HG03025 (cell line): ENCODE results near the gene LVRN.
"Not testable (repeated sequence)": the region's sequence is repeated elsewhere in the genome, so short reads cannot be mapped to it uniquely, and the experiment has no call there.

Experiments used
- ATAC-seq: cut with Tn5 transposase; IDR thresholded peaks from one replicate; pipeline ENCODE4 v1.9.1; 2021; ENCODE audit warnings: mild to moderate bottlenecking, moderate library complexity; ENCODE audit not compliant: unreplicated experiment, low FRiP score

Gene LVRN, protein sequence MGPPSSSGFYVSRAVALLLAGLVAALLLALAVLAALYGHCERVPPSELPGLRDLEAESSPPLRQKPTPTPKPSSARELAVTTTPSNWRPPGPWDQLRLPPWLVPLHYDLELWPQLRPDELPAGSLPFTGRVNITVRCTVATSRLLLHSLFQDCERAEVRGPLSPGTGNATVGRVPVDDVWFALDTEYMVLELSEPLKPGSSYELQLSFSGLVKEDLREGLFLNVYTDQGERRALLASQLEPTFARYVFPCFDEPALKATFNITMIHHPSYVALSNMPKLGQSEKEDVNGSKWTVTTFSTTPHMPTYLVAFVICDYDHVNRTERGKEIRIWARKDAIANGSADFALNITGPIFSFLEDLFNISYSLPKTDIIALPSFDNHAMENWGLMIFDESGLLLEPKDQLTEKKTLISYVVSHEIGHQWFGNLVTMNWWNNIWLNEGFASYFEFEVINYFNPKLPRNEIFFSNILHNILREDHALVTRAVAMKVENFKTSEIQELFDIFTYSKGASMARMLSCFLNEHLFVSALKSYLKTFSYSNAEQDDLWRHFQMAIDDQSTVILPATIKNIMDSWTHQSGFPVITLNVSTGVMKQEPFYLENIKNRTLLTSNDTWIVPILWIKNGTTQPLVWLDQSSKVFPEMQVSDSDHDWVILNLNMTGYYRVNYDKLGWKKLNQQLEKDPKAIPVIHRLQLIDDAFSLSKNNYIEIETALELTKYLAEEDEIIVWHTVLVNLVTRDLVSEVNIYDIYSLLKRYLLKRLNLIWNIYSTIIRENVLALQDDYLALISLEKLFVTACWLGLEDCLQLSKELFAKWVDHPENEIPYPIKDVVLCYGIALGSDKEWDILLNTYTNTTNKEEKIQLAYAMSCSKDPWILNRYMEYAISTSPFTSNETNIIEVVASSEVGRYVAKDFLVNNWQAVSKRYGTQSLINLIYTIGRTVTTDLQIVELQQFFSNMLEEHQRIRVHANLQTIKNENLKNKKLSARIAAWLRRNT

DNA sequence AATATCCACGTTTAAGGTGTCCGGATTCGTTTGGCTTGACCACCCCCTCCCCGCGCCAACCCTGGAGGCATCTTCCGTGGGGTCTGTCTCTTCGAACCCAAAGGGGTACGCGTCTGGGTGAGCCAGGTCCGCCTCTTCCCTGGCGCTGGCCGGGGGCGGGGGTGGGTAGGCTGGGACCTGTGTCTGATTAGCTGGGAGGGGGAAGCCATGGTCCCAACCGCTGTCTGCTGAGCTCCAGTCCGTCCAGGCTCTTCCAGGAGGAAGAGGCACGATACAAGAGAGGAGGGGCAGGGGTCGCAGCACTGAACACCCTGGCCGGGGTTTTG is at the start of gene LVRN:
Gene LVRN, plus strand, starts transcription at position 237 of the 326 bp plus-strand sequence. CDS start 143 bp downstream, outside the sequence.
- ATAC-seq = no peak

DNA sequence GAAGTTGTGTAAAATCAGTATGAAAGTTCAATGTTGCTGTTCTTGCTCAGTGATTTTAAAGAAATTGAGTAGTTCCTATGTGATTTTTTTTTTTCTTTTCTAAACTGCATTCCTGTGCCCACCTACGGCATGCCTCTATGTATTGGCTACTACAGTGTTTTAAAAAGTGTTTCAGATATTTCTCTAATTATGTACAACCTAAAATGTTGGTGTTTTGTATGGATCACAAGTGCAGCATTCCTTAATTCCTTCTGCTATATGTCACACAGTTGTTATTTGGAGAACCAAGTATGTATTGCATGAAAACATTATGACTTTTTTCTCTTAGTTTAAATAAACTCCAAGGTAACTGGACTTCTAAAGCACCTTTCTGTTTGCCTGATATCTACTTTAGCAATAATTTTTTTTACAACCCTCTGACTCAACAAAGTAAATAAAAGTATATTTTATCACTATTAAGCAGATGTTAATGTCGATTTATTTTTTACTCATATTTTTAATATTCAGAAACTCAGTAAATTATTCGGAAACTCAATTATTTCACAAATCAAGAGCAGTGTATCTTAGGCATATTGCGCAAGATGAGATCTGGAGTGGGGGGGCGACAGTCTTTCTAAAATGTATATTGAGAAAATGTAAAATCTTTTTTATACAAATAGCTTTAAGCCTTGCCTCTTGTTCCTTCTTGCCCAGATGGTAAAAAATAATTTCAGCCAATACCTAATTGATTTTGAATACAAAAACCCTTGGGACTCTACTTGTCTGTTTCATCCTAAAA is 48.5 kb upstream of the LVRN start:
- not testable (repeated sequence) for ATAC-seq

DNA sequence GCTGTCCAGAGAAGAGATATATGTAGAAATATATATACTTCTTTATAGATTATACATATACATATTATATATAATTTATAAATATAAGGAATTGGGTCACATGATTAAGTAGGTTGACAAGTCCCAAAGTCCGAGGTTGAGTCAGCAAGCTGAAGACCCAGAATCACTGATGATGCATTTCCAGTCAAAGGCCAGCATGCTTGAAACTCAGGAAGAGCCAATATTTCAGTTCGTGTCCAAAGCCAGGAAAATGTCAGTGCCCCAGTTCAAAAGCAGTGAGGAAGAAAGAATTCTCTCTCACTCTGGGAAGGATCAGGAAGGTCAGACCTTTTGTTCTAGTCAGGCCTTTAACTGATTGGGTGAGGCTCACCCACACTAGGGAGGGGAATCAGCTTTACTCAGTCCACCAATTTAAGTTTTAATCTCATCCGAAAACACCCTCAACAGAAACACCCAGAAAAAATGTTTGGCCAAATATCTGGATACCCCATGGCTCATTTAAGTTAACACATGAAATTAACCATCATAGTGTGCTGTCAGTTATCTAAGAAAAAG is 42.0 kb upstream of the LVRN start:
- ATAC-seq = no peak

DNA sequence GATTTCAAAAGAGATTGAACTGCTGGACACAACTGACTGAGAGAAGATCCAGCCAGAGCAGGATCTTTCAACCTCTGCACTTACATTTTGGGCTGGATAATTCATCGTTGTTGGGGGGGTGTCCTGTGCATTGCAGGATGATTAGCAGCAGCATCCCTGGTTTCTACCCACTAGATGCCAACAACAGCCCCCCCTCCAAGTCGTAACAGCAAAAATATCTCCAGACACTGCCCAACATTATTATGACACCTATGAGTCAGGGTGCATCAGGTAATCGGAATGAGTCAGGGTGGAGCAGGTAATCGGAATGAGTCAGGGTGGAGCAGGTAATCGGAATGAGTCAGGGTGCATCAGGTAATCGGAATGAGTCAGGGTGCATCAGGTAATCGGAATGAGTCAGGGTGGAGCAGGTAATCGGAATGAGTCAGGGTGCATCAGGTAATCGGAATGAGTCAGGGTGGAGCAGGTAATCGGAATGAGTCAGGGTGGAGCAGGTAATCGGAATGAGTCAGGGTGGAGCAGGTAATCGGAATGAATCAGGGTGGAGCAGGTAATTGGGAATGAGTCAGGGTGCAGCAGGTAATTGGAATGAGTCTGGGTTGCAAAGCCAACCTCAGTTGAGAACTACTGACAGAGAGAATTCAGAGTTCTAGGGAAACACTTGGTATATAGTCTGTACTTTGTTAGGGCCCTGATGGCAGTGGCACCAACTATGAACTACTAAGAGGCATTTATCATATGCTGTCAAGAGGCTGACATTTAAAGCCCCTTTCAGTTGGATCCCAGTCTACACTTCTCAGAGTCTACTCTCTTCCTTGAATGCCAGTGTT is 33.5 kb upstream of the LVRN start:
- ATAC-seq = not testable (repeated sequence)

DNA sequence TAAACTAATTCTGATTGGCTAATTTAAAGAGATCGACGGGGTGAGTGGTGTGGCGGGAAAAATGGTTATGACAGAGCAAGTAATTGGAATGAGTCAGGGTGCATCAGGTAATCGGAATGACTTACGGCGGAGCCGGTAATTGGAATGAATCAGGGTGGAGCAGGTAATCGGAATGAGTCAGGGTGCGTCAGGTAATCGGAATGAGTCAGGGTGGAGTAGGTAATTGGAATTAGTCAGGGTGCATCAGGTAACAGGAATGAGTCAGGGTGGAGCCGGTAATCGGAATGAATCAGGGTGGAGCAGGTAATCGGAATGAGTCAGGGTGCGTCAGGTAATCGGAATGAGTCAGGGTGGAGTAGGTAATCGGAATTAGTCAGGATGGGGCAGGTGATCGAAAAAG is 32.1 kb upstream of the LVRN start:
- not testable (repeated sequence) for ATAC-seq

DNA sequence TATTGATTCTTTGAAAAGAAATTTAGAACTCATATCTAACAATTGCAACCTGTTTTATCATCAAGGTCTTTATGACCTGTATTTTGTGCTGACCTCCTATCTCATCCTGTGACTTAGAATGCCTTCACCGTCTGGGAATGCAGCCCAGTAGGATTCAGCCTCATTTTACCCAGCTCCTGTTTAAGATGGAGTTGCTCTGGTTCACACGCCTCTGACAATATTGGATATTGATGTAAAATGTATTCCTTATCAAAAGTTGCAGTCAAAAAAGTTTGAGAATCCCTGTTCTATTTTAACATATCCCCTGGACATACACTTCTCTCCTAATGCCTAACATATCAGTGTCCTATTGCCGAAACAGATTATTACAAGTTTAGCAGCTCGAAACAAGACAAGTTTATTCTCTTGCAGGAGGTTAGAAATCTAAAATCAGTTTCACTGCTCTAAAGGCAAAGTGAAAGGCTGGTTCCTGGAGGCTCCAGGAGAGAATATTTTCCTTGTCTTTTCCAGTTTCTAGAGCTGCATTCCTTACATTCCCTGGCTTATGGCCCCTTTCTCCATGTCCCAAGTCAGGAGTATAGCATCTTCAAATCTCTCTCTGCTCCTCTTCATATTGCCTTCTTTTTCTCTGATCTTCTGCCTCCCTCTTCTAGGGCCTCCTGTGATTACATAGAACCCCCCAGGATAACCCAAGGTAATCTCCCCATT is 31.5 kb upstream of the LVRN start:
- no peak for ATAC-seq

DNA sequence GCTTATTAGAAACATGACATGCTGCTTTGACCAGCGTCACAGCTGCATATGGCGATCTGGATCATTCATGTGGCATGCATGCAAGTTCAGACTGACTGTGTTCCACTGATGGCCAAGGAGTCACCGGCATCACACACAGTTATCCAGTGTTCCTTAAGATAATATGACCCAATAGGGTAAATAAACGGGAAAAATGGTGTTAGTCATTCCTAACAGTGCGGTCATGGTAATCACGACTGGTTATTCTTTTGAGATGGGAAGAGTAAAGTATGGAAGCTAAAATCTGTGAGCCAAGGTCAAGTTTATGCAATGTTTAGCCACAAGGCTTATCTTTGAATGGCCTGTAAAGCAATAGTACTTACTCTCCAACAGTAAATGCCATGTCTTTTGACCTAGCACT is 29.3 kb upstream of the LVRN start:
- no peak for ATAC-seq

DNA sequence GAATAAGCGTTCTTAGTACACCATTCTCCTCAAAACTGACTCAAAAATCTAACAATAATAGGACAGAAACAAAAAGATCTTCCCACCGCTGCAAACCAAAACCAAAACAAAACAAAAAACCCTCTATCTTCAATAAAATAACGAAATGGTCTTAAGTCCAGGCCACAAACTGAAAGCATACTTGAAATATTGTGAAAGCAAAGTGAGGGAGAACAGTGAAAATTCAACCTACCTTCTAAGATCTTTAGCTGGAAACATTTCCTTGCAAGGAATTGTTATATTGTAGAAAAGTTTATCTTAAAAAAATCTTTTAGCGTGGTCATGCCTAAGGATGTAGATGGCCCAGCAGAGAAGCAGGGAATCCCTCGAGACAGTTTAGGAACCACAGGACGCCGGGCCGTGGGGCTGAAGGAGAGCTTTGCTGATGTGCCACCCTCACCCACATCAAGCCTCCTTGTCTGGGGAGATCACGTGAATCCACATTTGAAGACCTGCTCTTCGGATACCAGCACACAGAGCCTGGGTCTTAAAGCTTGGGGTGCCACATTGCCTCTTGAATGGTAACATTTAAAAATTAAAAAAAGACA is 27.8 kb upstream of the LVRN start:
- ATAC-seq = no peak

DNA sequence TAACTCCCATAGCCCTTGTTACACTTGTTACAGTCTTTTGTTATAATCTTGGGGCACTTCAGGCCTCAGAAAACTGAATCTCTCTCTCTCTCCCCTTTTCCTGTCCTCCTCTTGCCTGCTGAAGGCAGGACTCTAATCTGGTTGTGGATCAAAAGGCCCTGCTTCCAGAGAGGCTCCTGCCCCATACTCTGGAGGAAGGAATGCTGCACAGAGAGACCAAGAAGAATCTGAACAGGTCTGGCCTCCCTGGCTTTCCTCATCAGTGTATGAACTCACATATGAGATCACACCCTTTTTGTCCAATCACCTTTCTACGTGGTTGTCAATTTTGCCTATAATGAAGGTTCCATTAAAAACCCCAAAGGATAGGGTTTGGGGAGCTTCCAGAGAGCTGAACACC is 26.2 kb upstream of the LVRN start:
- no peak for ATAC-seq

DNA sequence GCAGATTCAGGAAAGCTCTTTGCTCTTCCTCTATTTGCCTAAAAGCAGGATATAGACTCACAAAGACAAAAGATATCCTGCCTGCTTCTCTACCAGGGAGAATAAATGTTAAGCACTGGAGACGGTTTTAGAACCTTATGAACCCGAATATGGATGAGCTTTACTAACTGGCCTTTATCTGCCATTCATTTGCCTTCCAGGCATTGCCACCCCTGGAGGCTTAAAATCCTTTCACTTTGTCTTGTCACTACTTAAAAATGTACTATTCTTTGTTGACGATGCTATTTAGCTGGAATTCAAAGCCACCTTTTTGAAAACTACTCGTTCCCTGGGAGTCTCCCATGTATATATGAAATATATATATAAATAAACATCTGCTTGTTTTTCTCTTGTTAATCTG is 23.2 kb upstream of the LVRN start:
- ATAC-seq = no peak

DNA sequence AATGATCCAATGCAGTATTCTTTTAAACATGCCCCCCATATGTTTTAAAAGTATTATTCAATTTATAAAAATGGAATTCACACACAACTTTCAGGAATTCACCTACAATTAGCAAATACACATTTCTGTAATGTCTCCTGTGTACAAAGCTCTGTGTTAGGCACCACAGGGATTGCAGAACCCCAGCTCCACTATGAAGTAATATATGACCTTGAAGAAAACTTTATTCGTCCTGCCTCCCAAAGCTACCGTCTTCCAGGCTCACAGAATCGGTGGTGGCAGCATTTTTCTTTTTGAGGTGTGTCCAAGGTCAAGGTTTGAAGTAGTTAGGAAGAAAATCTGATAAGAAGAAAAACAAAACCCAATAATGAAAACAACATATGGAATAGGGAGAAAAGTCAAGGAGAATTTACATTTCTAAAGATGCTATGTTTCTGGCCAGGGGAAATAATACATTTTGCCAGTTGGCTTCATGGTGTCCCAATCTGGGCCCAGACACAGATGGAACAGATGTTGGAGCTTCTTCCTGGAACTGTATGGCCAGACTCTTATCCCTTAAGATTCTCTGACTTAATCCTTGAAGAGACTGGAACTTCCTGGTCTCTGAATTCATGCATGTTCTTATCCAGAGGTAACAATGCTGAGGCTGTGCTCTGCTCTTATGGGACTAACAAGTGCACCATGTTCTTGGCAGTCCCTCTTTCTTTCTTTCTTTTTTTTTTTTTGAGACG is 22.0 kb upstream of the LVRN start:
- no peak for ATAC-seq

DNA sequence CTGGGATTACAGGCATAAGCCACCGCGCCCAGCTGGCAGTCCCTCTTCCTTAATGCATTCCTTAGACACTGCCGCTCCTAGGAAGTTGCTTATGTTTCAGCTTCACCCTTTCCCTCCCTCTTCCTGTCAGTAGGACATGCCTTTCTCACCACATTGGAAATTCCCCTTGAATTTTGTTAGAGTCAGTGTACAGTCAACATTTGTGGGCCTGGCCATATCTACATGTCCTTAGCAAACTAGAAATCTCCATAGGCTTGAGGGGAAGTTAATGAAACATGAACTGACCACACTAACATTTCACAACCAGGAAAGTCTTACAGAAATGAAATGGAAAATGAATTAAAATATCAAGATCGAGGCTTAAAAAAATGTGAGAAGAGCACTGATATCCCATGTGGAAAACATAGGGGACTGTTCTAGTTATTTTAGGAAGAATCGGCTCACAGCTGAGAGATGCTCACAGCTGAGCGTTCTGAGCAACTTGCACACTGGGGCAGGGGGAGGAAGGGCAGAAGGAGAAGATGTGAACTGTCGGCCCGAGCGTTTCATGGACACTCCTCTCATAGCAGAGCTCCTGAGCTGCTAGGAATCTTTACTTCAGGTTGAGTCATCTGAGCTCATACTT is 21.1 kb upstream of the LVRN start:
- ATAC-seq = no peak

DNA sequence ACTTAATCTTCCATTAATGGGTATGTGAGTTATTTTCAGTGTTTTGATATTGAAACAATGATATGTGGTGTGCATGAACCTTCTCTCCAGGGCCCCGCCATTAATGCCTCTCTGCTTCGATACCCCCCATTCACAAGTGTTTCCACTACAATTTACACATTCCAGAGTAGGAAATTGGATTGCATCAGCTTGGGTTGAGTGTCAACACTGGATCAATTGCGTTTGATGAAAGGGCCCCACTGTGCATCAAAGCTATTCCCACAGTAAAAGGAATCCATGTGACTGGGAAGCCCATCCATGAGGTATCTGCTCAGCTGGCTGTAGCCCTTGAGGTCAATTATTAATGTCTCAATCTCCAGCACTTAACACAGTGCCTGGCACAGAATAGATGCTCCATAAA is 17.8 kb upstream of the LVRN start:
- no peak for ATAC-seq

DNA sequence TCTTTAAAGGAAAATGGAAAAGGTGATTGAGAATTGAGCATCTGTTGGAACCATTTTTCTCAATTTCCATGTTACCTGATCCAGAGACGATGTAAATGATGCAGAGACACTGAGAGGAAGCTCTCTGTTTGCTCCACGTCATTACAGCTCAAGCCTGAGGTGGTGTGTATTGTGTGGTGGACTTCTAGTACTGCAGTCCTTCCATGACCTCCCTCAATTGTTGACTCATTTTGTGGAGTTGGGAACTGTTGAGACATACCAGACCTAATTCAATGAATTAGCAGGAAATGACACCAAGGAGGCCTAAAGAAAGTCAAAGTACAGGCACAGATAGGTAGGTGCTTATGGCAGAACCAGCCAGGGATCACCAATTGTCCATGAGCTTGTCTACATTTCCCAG is 15.6 kb upstream of the LVRN start:
- no peak for ATAC-seq

DNA sequence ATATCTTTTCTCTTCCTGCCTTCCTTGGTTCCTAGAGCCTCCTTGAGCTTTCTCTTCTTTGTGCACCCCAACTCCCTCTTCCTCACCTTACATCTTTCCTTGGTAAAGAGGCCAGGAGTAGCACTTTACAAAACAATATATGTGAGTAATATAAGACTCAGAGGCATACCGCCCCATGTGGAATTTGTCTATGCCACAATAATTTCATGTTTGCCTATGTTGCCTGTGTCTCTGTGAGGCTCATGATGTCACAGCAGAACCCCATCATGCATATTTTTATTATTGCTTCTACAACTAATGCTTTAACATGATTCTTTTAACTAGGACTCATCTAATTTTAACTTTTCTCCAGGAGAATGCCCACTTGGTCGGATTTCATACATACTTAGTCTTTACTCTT is 15.0 kb upstream of the LVRN start:
- no peak for ATAC-seq

DNA sequence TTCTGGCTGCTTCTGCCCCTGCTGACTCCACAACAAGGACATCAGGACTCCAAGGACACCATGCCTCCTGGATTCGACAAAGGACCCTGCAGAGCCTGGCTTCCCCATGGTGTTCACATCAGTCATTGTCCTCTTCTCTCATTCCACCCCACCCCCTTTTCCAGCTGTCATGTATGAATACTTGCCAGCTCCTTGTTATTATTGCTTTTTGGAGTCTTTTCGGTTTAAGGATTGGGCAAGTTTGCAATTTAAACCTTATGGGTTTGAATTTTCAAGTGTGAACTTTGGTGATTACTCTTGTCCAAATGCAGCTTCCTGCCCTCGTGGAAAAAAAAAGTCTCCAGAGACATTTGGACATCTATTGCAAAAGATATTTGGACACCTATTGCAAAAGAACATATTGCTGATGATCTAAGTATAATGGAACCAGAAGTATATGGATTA is 14.2 kb upstream of the LVRN start:
- no peak for ATAC-seq

DNA sequence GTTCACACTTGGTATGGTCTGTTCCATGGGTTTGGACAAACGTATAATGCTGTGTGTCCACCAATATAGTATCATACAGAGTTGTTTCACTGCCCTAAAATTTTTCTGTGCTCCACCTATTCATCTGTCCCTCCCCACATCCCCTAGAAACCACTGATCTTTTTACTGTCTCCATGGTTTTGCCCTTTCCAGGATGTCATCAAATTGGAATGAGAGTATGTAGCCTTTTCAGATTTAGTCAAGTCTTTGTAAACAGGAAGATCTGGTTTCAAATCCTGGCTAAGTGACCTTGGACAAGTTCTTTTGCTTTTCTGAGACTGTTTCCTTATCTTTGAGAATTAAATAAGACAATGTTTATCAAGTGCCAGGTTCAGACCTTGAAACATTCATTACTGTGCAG is 13.2 kb upstream of the LVRN start:
- ATAC-seq = no peak

DNA sequence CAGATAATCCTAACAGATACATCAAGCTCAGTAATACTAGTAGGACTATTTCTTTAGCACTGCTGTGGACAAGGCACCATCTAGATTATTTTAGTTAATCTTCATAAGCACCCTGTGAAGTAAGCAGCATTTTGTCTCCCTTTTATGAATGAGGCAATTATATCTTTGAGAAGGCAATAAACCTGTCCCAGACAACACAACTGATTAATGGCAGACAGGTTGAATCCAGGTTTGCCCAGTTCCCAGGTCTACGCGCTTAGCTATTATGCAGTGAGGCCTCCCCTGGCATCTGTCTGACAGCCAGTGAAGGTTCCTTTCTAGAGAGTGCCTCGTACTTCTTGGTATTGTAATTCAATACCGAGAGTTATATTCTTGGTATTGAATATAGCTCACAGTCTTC is 9.7 kb upstream of the LVRN start:
- no peak for ATAC-seq
